K562 (cell line): ENCODE data around the gene CEP85L. TPM values are rescaled to one million over a fixed set of nuclear protein-coding genes. Genes with fewer than 3 reads are reported as not detected.

Experiments used
- ATF6 ChIP-seq: sonication (generic); formaldehyde crosslinking; IDR thresholded peaks from 2 replicates; pipeline ENCODE4 v1.4.0; 2020; ENCODE audit warnings: mild to moderate bottlenecking, missing genetic modification reagents
- CREB3L1 ChIP-seq: fragments of 450-650 bp; IDR thresholded peaks from 2 replicates; pipeline ENCODE4 v1.6.1; 2014; ENCODE audit warnings: low read depth, mild to moderate bottlenecking, moderate library complexity, borderline replicate concordance
- CUX1 ChIP-seq: fragments of 200-800 bp; sonication (Bioruptor generic); IDR thresholded peaks from 2 replicates; pipeline ENCODE4 v1.6.1; 2016; ENCODE audit warnings: missing genetic modification characterization, missing compliant biosample characterization
- DPF2 ChIP-seq: fragments of 450-650 bp; IDR thresholded peaks from 2 replicates; pipeline ENCODE4 v1.6.1; 2016
- E2F4 ChIP-seq: sonication (generic); formaldehyde crosslinking; IDR thresholded peaks from 2 replicates; pipeline ENCODE4 v1.8.0; 2022; ENCODE audit warnings: mild to moderate bottlenecking, low read depth, missing genetic modification reagents
- GTF2B ChIP-seq: IDR thresholded peaks from 2 replicates; pipeline ENCODE4 v1.6.1; 2011; ENCODE audit not compliant: insufficient read length; ENCODE audit errors: extremely low read depth
- PBX2 ChIP-seq, 2 experiments: IDR thresholded peaks in 1 of 2; conservative IDR thresholded peaks in 1 of 2; 2 replicates each; pipeline ENCODE4 v1.6.1; 2016; ENCODE audit warnings: low read depth in 2 of 2, mild to moderate bottlenecking in 1 of 2, missing compliant biosample characterization in 1 of 2, missing genetic modification characterization in 1 of 2, moderate library complexity in 1 of 2
- SP2 ChIP-seq: IDR thresholded peaks from 2 replicates; pipeline ENCODE4 v1.6.1; 2011; ENCODE audit warnings: mild to moderate bottlenecking, low read depth, low read length, moderate library complexity; ENCODE audit not compliant: poor library complexity, severe bottlenecking; ENCODE audit errors: extremely low read depth
- ZC3H4 ChIP-seq: sonication (generic); formaldehyde crosslinking; IDR thresholded peaks from 2 replicates; pipeline ENCODE4 v1.9.0; 2021; ENCODE audit warnings: missing genetic modification reagents, borderline replicate concordance
- ZNF3 ChIP-seq: fragments of 250-450 bp; sonication (Bioruptor Pico); IDR thresholded peaks from 2 replicates; pipeline ENCODE4 v1.5.0; 2021; ENCODE audit warnings: mild to moderate bottlenecking, moderate library complexity
- ZNF507 ChIP-seq: conservative IDR thresholded peaks from 2 replicates; pipeline ENCODE4 v1.6.1; 2017; ENCODE audit warnings: missing genetic modification characterization, missing compliant biosample characterization
- ZNF57 ChIP-seq: fragments of 450-650 bp; formaldehyde crosslinking; IDR thresholded peaks from 2 replicates; pipeline ENCODE4 v1.4.0; 2020; ENCODE audit warnings: mild to moderate bottlenecking, moderate library complexity
- ZNF79 ChIP-seq: fragments of 250-450 bp; sonication (Bioruptor Pico); IDR thresholded peaks from 2 replicates; pipeline ENCODE4 v1.4.0; 2020; ENCODE audit warnings: low read depth, mild to moderate bottlenecking, moderate library complexity
- polyA plus RNA-seq, 8 experiments: library from polyadenylated mRNA; depleted of rRNA in 4 of 8; stranded (reverse) in 5 of 8; unstranded in 3 of 8; fragments of >200 nt; fragmentation: Nextera tagmentation in 2 of 8; fragmentation: Illumina TruSeq in 1 of 8; extraction: Ambion mirVana in 2 of 8; extraction: Trizol in 1 of 8; gene quantifications; 2 replicates each; pipeline versions ENCODE4 v1.2.1 to v1.2.3, GENCODE V29; 2011 to 2014; ENCODE audit warnings: inconsistent platforms in 1 of 8, missing spikeins in 1 of 8
- total RNA-seq, 7 experiments: library from RNA; depleted of rRNA in 6 of 7; stranded (reverse); fragments of >200 nt in 6 of 7; fragmentation: Illumina TruSeq in 2 of 7; extraction: Trizol in 2 of 7; gene quantifications; 2 replicates each; pipeline versions ENCODE4 v1.2.1 to v1.2.3, GENCODE V29; 2011 to 2021; ENCODE audit warnings: low replicate concordance in 1 of 7

The CEP85L gene
- total and polyA plus RNA-seq, 9 of the 15 experiments (the other 6 are each of a cell fraction or from before 2014, with no cell fraction given), result 4.5 to 15.8 (median 8.3) TPM

GRCh38 chr6:118660218-118660569 lies 8.8 kb upstream of the CEP85L start (continued):
- no peak for TF ChIP-seq GTF2B
- TF ChIP-seq ZNF57 (CRISPR knock-in tag), result no peak
- no peak for TF ChIP-seq PBX2 (CRISPR knock-in tag; IDR thresholded peaks at IDR 0.05; ENCODE audit: low read depth)
- TF ChIP-seq PBX2 (tag; conservative IDR thresholded peaks at IDR 0.05; ENCODE audit: low read depth), result peak; percentile 31; the same call in 1 of the 2 replicates
- TF ChIP-seq ZC3H4 (CRISPR knock-in tag), result no peak
- TF ChIP-seq DPF2, result peak; percentile 61; the same call in 1 of the 2 replicates
- no peak for TF ChIP-seq E2F4 (CRISPR knock-in tag)
- no peak for TF ChIP-seq SP2
- no peak for TF ChIP-seq ZNF79 (CRISPR knock-in tag)
- no peak for TF ChIP-seq ZNF507 (tag)
- TF ChIP-seq ATF6 (CRISPR knock-in tag), result no peak
- no peak for TF ChIP-seq ZNF3
- TF ChIP-seq CREB3L1, result no peak
- TF ChIP-seq CUX1 (CRISPR knock-in tag), result no peak
